Body of pancreas (tissue), 4 donors: Measurements from ENCODE around the gene PRPF8. TPM values are rescaled to one million over a fixed set of nuclear protein-coding genes. Genes with fewer than 3 reads are reported as not detected.
A peak's percentile ranks its signal among the peaks of the same experiment; 100 is the strongest.

Experiments used
- ATAC-seq: fragments of 150-250 bp; one replicate; pipeline ENCODE4 v1.9.1; 2016
- DNase-seq, 4 donors: peaks; one replicate each; pipeline ENCODE4 v3.0.0-alpha.2; 2019
- H3K27ac ChIP-seq, 4 donors: fragments of 200-600 bp; sonication (generic); 1 replicate in 3 of 4; 2 replicates in 1 of 4; pipeline versions ENCODE4 v1.5.1 to v1.6.1; 2016 to 2019; ENCODE audit warnings: mild to moderate bottlenecking in 1 of 4, mixed read lengths in 1 of 4, moderate library complexity in 1 of 4
- H3K27me3 ChIP-seq, 2 donors: fragments of 200-600 bp; sonication (generic); one replicate each; pipeline ENCODE4 v1.6.0; 2016; ENCODE audit warnings: mild to moderate bottlenecking in 1 of 2
- H3K36me3 ChIP-seq, 2 donors: fragments of 200-600 bp; sonication (generic); replicated peaks in 1 of 2; 2 replicates each; pipeline ENCODE4 v1.5.1; 2016; ENCODE audit warnings: low read depth in 2 of 2; ENCODE audit not compliant: insufficient read depth in 1 of 2
- H3K4me1 ChIP-seq: fragments of 200-600 bp; sonication (generic); one replicate; pipeline ENCODE4 v1.6.0; 2016
- H3K4me3 ChIP-seq, 2 donors: fragments of 200-600 bp; sonication (generic); 1 replicate in 1 of 2; 2 replicates in 1 of 2; pipeline ENCODE4 v1.5.1; 2016 to 2019
- H3K9me3 ChIP-seq, 3 donors: fragments of 200-600 bp; sonication (generic); 1 replicate in 2 of 3; 2 replicates in 1 of 3; pipeline ENCODE4 v1.5.1; 2016
- CTCF ChIP-seq, 7 experiments: fragments of 450-650 bp in 4 of 7; fragments of 200-600 bp in 3 of 7; sonication (generic) in 3 of 7; IDR thresholded peaks; one replicate each; pipeline ENCODE4 v1.5.1; 2016 to 2019; ENCODE audit warnings: antibody characterized with exemption in 7 of 7
- POLR2A ChIP-seq, 3 donors: fragments of 450-650 bp; IDR thresholded peaks; one replicate each; pipeline ENCODE4 v1.6.1; 2016; ENCODE audit warnings: antibody characterized with exemption in 3 of 3, mild to moderate bottlenecking in 2 of 3
- WGBS, 2 donors: methylation state at CpG; one replicate each; pipeline ENCODE4 v1.1.5; 2017; 5-methylcytosine and 5-hydroxymethylcytosine counted together
- intact Hi-C: fragments of 100-400 bp; cut with DNase I; formaldehyde crosslinking; loops from one replicate; pipeline ENCODE4 v1.15.1; 2023
- total RNA-seq, 2 donors: library from RNA; depleted of rRNA; stranded (reverse); fragments of >200 nt; gene quantifications; one replicate each; pipeline ENCODE4 v1.1.0, GENCODE V29; 2016

The PRPF8 gene
- total RNA-seq, 2 donors from 2014 or later = 84.7 to 100 TPM

- H3K36me3 ChIP-seq = peaks cover 36 to 52% of the 10 kb centered on the region in 2 donors
- no peak overlapping the region for H3K4me3 ChIP-seq
- 76% methylated on average over 4 of the region's 4 CpGs; no CpG with 5 or more reads in 1 of the 2 donors for WGBS, 2 donors
- peak overlapping the region in 2 of 4 donors; percentile 7 to 11 for H3K27ac ChIP-seq
- no peaks in the 10 kb centered on the region for H3K27me3 ChIP-seq
- TF ChIP-seq CTCF (IDR thresholded peaks at IDR 0.05) = no peak
- no peak for TF ChIP-seq POLR2A (IDR thresholded peaks at IDR 0.05)
- no peak for DNase-seq
- H3K9me3 ChIP-seq = no peaks in the 10 kb centered on the region
- peaks cover 35% of the 10 kb centered on the region for H3K4me1 ChIP-seq
- ATAC-seq = no peak
- intact Hi-C loops = no loop called here
Measured at GRCh38 chr17:1651559-1651844, 33.2 kb downstream of the PRPF8 start.

- Histone ChIP-seq H3K27ac (peak overlapping the region; percentile 11 to 100 (median 60)), H3K27me3 (no peaks in the 10 kb centered on the region), H3K4me1 (peaks cover 40% of the 10 kb centered on the region), H3K9me3 (no peaks in the 10 kb centered on the region), H3K36me3 (peaks cover 32 to 47% of the 10 kb centered on the region in 2 donors), H3K4me3 (no peak overlapping the region)
- WGBS, 2 donors = 61 to 72% methylated on average over 8 to 22 of the region's 22 CpGs
- intact Hi-C loops = no loop called here
- DNase-seq (peak in 1 of 4 donors; percentile 19), ATAC-seq (no peak)
- no peak for TF ChIP-seq CTCF (IDR thresholded peaks at IDR 0.05)
- TF ChIP-seq POLR2A (IDR thresholded peaks at IDR 0.05) = no peak
Measured at GRCh38 chr17:1650731-1651558, 33.7 kb downstream of the PRPF8 start.

- H3K27ac ChIP-seq = peak within 1 kb of the TSS; percentile 96 to 100 (median 98)
- TF ChIP-seq POLR2A (IDR thresholded peaks at IDR 0.05) = peak in 2 of 3 donors; percentile 50 to 62
- TF ChIP-seq CTCF (IDR thresholded peaks at IDR 0.05) = no peak
- H3K36me3 ChIP-seq = peaks cover 23 to 38% of the 10 kb centered on the region in 2 donors
- ATAC-seq (peak; percentile 78), DNase-seq (peak; percentile 93 to 97 (median 96))
- no peaks in the 10 kb centered on the region for H3K27me3 ChIP-seq
- intact Hi-C loops = no loop called here
- H3K9me3 ChIP-seq = no peaks in the 10 kb centered on the region
- H3K4me3 ChIP-seq = peak within 1 kb of the TSS; percentile 53 to 69
- 8 to 10% methylated on average over 14 to 23 of the region's 23 CpGs for WGBS, 2 donors
- peaks cover 44% of the 10 kb centered on the region for H3K4me1 ChIP-seq
Measured at GRCh38 chr17:1649844-1650501, 34.7 kb downstream of the PRPF8 start, which contains the start of gene RILP. Gene RILP, minus strand, starts transcription at chr17:1649866. Its CDS starts 62 bp downstream, at chr17:1649804.

GRCh38 chr17:1648963-1649843, 35.5 kb downstream of the PRPF8 start:
- ATAC-seq (peak; percentile 76), DNase-seq (peak; percentile 95 to 98 (median 96))
- intact Hi-C loops = no loop called here
- TF ChIP-seq CTCF (IDR thresholded peaks at IDR 0.05) = peak in 4 of 7 experiments; percentile 90 to 99 (median 96)
- TF ChIP-seq POLR2A (IDR thresholded peaks at IDR 0.05) = peak; percentile 76 to 77 (median 76)
- Histone ChIP-seq H3K36me3 (peaks cover 17 to 32% of the 10 kb centered on the region in 2 donors), H3K27me3 (no peaks in the 10 kb centered on the region), H3K4me3 (peak overlapping the region; percentile 53 to 69), H3K9me3 (no peaks in the 10 kb centered on the region), H3K27ac (peak overlapping the region; percentile 96 to 100 (median 98)), H3K4me1 (peaks cover 51% of the 10 kb centered on the region)
- 0% methylated on average over 63 of the region's 100 CpGs; no CpG with 5 or more reads in 1 of the 2 donors for WGBS, 2 donors
